HL-60 (cell line): Measurements from ENCODE around the gene ADAD1.

Experiments
- DNase-seq, 2 experiments: peaks; one replicate each; pipeline ENCODE4 v3.0.0-alpha.2; 2010 to 2020; ENCODE audit warnings: low read depth in 1 of 2, low spot score in 1 of 2
- H3K27ac ChIP-seq: fragments of 250-450 bp; sonication (Bioruptor Pico); replicated peaks from 2 replicates; pipeline ENCODE4 v1.5.1; 2020; ENCODE audit warnings: mild to moderate bottlenecking, moderate library complexity
- H3K27me3 ChIP-seq: fragments of 250-450 bp; sonication (Bioruptor Pico); 2 replicates; pipeline ENCODE4 v1.5.1; 2021; ENCODE audit warnings: mild to moderate bottlenecking, moderate library complexity; ENCODE audit not compliant: insufficient read depth, poor library complexity, severe bottlenecking
- H3K4me3 ChIP-seq: replicated peaks from 2 replicates; pipeline ENCODE4 v1.5.1; 2011; ENCODE audit warnings: mild to moderate bottlenecking, control low read depth, low read length; ENCODE audit not compliant: insufficient read depth
- CTCF ChIP-seq: IDR thresholded peaks from one replicate; pipeline ENCODE4 v1.5.1; 2011; ENCODE audit warnings: low read length, control low read depth, inconsistent platforms; ENCODE audit not compliant: insufficient read depth
- GABPA ChIP-seq: IDR thresholded peaks from 2 replicates; pipeline ENCODE4 v1.6.1; 2012; ENCODE audit warnings: low read depth
- POLR2AphosphoS5 ChIP-seq: IDR thresholded peaks from 2 replicates; pipeline ENCODE4 v1.6.1; 2012; ENCODE audit warnings: low read depth
- REST ChIP-seq: IDR thresholded peaks from 2 replicates; pipeline ENCODE4 v1.6.1; 2012; ENCODE audit warnings: low read depth; ENCODE audit not compliant: insufficient replicate concordance
- SPI1 ChIP-seq: IDR thresholded peaks from 2 replicates; pipeline ENCODE4 v1.6.1; 2012; ENCODE audit warnings: low read depth, mild to moderate bottlenecking, borderline replicate concordance

ADAD1 gene

GRCh38 chr4:122450847-122451246 lies 72.0 kb downstream of the ADAD1 start:
- peaks cover 2% of the 10 kb centered on the region for H3K27me3 ChIP-seq
- DNase-seq = peak in 1 of 2 experiments; percentile 3
- TF ChIP-seq CTCF (peak; percentile 14), POLR2AphosphoS5 (no peak)
- no peak overlapping the region for H3K27ac ChIP-seq
- H3K4me3 ChIP-seq = no peak overlapping the region

GRCh38 chr4:122453384-122453995 lies 74.7 kb downstream of the ADAD1 start:
- H3K27ac ChIP-seq = no peak overlapping the region
- DNase-seq = no peak
- no peak for TF ChIP-seq SPI1
- TF ChIP-seq CTCF = no peak
- no peak for TF ChIP-seq REST
- no peak for TF ChIP-seq GABPA
- TF ChIP-seq POLR2AphosphoS5 = no peak
- peaks cover 4% of the 10 kb centered on the region for H3K27me3 ChIP-seq
- no peak overlapping the region for H3K4me3 ChIP-seq

GRCh38 chr4:122456231-122457116 lies 77.7 kb downstream of the ADAD1 start, which contains the start of gene IL2:
Gene IL2 (minus strand): TSS chr4:122456725. CDS start chr4:122456440, 285 bp downstream.
- Histone ChIP-seq H3K27ac (no peak within 1 kb of the TSS), H3K4me3 (no peak within 1 kb of the TSS), H3K27me3 (peaks cover 4% of the 10 kb centered on the region)
- TF ChIP-seq CTCF = no peak
- TF ChIP-seq SPI1 = peak; percentile 3; the same call in 1 of the 2 replicates
- no peak for DNase-seq

- Histone ChIP-seq H3K27me3 (peaks cover 4% of the 10 kb centered on the region), H3K4me3 (peak overlapping the region; percentile 13; the same call in 1 of the 2 replicates), H3K27ac (no peak overlapping the region)
- TF ChIP-seq CTCF = no peak
- TF ChIP-seq REST = no peak
- TF ChIP-seq SPI1 = no peak
- TF ChIP-seq GABPA = no peak
- TF ChIP-seq POLR2AphosphoS5 = no peak
- peak in 1 of 2 experiments; percentile 15 for DNase-seq
These were observed 79.8 kb downstream of the ADAD1 start for GRCh38 chr4:122458625-122459024.
